HPDE6-E6E7 (cell line): ENCODE measurements around the gene CCDC33.

Experiments
- DNase-seq: peaks from one replicate; pipeline ENCODE4 v3.0.0; 2011; ENCODE audit warnings: missing footprints; ENCODE audit errors: extremely low spot score

The CCDC33 gene

DNA sequence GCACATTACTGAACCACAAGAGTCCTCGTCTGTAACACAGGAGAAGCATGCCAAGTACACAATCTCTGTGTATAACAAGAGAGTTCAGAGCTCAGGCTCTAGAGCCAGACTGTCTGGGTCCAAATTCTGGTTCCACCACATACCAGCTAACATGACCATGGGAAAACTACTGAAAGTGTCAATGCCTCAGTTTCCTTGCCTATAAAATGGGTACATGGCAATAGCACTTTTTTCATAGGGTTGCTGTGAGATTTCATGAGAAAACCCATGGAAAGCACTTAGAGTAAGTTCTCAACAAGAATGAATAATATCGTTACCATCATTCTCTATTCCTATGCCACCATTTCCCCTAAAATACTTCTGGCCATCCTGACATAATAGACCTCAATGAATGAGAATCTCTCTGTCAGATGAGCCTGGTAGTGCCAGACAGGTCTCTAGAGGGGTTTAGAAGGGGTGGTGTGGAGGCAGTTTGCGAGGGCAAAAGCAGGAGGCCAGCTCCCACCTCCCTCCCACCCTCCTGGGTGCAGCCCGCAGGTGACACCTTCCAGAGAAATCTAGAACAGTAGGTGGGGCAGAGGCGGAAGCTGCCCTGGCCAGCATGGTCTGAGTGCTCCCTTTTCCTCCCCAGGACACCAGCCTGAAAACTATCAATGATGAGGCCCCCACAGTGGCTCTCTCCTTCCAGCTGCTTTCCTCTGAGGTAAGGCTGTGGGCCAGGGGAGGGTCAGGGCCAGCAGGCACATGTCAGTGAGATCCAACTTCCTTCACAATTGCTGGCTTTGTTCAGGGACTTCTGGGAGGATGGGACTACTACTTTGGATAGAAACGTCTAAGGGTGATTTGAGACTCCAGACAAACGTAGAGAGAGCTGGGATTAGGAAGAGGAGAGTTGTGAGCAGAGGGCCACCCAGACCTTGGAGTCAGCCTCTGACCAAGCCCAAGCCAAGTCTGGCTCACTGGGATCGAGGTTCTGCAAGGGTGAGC is 45.3 kb downstream of the CCDC33 start:
- no peak for DNase-seq

DNA sequence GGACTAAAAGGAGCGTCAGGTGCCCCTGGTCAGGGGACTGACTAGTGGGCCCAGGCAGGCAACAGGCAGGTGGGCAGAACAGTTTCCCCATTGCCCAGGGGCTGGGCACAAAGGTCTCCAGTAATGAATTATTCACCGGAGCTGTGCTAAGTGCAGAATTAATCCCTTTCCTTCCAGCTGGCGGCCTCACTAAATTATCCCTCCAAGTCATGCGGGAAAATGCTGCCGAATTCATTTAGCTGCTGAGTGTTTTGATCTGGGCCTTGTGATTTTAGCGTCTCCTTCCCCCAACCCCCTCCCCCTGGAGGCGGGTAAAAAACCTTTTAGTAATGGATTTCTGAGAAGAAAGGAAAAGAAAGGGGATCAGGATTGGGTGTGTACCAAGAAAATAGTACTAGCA is 47.2 kb downstream of the CCDC33 start:
- no peak for DNase-seq

DNA sequence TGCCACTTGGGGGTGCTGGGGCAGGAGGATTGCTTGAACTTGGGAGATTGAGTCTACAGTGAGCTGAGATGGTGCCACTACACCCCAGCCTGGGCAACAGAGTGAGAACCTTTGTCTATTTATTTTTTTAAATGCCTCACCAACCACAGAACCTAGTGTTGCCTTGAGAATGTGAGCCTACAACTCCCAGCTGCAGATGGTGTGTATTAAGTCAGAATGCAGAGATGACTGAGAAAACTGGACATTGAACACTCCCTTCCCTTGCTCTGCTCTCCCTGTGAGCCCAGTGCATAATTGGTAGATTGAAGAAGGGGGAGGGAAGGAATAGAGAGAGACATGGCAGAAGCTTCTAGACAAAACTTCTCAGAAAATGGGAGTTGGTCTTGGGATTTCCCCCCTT is 53.5 kb downstream of the CCDC33 start:
- DNase-seq: no peak

DNA sequence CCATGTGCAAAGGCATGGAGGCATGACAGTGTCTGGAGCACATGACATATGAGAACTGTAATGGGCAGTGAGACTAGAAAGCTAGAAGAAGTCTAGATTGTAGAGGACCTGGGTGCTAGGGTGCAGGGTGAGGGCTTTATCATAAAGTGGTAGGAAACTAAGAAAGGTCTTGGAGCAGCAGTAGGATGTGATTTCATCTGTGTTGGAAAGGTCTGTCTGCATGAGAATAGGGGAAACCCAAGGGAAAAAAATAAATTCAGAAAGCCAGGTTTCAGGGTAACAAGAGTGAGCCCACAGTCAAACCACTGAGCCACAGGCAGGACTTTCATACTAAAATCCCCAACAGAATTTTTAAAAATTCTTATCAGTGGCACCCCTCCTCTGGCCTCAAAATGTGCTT is 54.5 kb downstream of the CCDC33 start:
- DNase-seq: no peak

DNA sequence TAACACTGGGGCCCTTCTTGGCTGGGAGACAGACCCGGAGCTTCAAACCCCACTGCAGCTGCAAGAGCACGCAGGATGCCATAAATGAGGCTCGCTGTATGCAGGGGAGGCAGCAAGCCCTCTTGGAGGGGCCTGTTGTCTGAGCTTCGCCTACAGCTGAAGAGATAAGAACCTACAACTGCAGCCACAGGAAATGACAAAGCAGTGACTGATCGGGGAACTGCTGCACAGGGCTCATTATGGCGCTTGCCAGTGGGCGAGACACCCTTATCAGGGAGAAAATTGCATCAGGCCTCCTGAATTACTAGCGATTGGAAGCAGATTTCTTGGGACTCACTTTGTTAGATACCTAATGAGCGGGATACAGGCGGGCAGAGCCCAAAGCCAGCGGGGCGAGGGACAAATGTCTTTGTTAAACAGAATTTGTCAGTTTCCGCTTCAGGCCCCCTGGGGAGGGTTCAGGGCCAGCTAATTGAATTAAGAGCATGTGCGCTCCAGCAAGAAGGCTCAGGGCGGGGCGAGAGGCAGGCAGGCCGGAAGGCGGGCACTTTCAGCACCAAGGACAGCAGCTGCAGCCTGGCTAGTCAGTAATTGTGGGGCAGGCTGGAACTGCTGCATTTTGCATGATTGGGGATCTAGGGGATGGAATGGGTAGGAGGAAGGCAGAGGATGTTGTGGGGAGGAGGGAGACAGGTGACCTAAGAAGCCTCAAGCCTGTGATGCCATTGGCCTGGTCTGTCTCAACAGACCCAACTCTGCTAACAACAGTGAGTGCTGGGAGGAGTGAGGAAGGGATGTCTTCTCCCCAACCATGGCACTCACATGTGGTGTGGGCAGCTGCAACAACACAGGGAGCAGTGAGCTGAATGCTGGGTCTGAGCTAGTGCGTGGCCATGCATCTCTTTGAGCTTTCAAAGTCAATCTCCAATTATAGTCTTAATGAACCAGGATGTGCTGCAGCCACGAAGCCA is 55.3 kb downstream of the CCDC33 start:
- peak; percentile 79 for DNase-seq

DNA sequence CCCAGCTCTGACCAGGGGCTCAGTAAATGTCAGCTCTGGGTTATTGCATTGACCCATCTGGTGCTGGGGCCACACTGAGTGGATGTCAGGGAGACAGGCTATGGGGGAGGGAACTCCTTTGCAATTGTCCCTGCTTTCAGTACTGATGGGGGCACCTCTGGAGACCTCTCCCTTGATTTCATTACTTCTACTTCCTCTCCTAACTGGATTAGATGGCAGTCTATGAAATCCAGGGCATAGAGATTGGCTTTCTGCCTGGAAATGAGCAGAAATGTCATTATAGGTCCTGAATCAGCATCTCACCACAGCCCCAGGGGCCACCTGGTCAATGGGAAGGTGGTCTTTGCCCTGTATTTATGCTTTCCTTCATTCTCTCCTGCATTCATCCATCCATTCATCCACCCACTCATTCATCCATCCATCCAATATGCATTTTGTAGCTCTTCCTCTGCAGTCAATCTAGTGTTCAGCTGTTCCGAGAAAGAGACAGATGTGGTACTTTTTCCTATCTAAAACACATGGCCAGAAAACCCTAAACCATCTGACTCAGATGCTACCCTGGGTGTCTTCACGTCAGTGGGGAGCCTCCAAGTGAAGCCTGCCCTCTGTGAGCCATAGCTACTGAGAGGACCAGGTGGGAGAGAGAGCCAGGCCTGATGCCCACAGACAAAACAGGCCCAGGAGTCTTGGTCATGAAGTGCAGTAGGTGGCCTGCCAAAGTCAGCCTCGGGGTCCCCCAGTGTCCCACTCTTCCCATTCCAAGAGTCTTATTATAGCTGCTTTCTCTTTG is 57.1 kb downstream of the CCDC33 start:
- DNase-seq: no peak

DNA sequence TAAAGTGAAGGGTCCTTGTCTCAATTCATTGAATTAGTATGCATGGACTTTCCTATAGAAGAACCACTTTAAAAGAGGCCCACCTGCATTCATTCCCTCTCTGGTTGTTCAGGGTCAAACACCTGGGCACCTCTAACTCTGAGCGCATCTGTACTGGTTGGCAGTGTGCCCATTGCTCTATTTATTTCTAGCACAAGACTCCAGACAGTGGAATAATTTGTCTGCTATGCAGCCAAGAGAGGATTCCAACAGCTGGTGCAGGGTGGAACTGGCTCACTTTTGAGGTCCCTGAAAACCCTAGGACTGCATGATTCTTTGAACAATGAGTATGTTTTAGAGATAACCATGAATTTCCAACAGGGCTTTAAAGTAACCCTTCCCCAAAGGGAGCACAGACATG is 57.9 kb downstream of the CCDC33 start:
- DNase-seq: no peak

DNA sequence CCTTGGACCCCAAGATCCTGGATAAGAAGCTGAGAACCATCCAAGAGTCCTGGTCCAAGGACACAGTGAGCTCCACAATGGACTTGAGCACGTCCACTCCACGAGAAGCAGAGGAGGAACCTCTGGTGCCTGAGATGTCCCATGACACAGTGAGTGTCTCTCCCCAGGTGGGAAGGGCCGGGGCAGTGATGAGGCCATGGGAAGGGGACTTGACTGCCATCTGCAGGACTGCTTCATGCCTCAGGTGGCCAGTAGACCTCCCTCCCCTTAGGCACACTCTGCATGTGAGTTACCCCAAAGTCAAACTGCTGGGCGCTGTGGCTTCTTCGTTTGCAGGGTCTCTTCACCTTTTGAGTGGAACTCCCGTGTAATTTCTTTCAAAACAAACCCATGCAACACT is 59.7 kb downstream of the CCDC33 start:
- DNase-seq: no peak

DNA sequence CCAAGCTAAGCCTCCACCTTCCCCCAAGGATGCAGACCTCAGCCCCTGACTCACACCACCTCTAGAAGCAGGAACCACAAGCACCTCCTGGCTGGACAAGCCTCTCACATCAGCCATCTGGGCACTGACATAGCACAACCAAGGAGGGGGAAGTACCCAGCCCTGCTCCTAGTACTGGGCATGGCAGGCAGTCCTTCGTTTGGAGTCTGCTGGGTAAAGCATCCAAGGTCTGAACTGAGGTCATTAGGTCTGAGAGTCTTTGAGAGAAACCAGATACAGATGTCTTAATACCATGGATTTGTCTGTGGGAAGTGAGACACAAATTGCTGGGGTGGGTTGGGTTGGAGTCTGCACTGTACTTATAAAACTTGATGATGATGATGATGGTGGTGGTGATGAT is 61.8 kb downstream of the CCDC33 start:
- no peak for DNase-seq

DNA sequence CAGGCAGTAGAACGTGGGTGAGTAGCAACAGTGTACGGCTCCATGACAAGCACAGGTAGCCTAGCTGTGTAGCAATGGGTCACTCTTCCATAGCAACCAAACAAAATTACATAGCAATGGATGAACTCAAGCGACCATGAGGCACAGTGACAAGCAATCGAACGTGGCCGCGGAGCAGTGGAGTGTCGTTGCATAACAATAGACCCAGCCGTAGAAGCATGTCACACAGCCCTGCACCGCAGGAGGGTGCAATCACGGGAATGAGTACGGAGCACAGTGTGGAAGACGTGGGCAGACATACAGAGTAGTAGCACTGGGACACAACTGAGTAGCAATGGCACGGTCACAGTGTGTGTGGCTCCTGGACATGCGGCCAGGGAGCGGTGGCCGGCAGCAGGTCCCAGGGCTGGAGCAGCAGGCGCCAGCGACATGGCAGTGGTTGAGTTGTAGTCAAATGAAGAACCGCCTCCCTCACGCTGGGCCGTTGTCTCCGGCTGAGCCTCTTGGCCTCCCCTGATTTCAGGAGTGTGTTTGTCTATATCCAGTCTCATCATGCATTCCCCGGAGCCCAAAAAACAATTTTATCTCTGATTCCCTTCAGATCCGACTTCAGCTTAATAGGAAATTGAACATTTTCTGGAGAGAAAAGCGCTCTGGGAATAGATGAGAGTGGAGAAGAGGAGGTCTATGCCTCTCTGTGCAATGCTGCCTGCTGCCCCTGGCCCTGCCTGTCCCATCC is 64.1 kb downstream of the CCDC33 start:
- no peak for DNase-seq

DNA sequence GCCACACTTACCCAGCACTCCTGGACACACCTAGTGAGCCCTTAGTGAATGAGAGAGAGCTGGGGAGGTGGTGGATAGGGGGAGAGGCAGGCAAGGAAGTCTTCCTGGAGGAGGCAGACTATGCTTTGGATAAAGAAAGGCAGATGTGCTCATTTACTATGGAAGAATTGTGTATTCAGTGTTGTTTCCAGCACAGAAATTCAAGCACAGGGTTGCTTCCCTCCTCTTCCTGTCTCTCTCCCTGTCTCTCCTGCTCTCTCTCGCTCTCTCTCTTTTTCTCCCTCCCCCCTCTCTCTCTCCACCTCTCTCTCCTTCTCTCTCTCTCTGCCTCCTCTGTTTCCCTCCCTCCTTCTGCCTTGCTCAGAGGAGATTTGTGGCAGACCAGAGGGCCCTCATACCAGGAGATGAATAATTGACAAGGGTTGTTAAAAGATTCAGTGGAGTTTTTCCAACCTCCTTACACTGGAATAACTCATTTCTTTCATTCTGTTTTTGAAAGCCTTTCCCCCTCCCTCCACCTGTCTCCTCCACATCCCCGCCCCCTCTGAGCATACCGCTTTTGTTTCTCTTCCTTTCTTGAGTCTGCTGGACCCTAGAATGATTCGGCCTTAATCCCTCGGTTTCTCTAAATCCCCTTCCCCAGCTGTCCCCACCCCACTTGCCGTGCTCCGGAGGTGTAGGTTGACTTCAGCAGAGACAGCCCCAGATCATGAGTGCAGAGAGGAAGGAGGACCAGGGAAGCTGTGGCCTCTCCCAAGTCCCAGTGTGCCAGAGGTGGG is 65.6 kb downstream of the CCDC33 start:
- DNase-seq: no peak

DNA sequence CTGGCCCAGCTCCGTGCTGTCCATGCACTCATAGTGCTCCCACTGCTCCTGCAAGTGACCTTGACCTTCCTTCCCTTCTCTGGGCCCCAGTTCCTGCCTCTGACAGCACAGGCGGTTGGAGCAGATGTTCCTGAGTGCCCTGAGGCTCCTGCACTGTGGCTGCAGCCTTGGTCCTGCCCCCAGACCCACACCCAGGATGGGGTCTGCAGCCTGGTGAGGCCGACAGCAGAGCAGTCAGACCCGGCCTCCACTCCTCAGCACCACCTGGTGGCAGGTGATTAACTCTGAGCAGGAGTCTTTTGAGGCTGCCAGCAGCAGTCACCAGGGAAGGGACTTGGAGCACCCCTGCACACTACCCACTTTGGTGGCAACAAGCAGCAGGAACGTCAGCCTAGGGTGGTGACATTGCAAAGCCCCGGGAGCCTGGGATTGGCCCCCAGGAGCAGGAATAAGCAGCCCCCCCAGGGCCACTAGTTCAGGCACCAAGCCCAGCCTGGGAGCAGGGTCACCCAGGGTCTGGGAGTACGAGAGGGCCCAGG is 66.8 kb downstream of the CCDC33 start:
- peak; percentile 31 for DNase-seq

DNA sequence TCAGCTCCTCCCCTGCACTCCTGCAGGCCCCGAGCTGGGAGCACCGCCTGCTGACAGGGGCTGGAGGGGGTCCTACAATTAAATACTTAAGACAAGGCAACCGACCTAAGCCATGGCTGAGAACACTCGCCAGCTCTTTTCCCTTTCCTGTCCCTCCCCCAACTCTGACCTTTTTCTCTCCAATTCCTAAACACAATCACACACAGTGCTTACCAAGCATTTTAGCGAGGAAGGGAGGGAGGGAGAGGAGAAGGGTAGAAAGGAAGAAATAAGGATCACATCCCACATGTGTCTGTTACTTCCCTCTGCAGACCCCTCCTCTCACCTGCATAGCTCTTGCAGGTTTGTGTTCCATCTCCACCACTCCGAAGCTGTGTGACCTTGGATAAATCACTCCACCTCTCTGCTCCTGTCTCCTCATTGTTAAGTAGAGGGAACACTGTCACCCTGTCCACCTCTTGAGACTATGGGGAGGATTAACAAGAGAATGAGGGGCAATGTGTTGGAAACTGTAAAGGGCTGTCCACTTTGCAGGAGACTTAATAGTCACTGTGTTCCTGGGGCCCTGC is 67.7 kb downstream of the CCDC33 start:
- no peak for DNase-seq

DNA sequence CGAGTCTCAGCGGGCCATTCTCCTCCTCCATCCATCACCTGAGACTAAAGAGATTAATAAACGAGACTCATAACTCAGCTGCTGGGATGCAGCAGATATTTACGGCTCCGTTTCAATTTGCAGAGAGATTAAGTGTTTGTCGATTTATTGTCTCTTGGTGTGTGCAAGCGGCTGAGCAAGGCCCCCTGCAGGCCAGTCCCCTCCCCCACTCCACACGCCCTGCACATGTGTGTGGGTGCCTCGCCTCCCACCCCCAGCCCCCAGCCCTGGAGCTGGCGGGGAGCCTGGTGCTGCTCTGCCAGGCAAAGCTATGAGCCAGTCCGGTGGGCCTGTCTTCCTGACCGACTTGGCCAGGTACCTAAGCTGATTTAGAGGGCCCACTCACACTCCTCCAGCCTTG is 68.3 kb downstream of the CCDC33 start:
- no peak for DNase-seq

DNA sequence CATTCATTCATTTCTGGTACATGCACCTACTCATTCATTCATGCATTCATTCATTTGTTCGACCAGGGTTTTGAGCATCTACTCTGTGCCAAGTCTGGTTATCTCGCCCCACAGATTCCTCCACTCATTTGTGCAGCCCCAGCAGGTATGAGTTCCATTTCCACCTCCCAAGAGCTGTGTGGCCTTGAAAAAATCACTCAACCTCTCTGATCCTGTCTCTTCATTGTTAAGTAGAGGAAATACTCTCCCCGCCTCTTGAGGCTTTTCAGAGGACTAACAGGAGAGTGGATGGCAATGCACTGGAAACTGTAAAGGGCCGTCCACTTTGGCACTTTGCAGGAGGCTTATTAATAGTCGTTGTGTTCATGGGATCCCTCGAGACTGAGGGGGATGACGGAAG is 69.6 kb downstream of the CCDC33 start:
- no peak for DNase-seq

DNA sequence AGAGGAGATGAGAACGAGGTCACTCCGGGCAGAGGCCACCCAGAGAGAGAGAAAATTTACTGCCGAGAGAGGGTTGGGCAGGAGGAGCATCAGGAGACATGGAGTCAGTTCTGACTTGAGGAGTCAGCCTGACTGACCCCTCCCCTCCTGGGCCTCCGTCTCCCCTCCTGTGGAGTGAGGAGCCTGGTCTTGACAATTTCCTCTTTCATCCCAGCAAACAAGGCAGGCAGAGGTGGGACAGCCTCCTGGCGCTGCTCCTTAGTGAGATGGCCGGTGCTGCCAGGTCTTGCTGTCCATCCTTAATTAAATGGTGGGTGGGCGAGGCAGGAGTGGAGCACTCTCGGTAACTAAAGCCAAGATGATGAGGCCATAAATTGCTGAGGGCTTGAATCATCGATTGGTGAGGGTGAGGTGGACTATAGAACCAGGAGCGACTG is 70.7 kb downstream of the CCDC33 start:
- no peak for DNase-seq

DNA sequence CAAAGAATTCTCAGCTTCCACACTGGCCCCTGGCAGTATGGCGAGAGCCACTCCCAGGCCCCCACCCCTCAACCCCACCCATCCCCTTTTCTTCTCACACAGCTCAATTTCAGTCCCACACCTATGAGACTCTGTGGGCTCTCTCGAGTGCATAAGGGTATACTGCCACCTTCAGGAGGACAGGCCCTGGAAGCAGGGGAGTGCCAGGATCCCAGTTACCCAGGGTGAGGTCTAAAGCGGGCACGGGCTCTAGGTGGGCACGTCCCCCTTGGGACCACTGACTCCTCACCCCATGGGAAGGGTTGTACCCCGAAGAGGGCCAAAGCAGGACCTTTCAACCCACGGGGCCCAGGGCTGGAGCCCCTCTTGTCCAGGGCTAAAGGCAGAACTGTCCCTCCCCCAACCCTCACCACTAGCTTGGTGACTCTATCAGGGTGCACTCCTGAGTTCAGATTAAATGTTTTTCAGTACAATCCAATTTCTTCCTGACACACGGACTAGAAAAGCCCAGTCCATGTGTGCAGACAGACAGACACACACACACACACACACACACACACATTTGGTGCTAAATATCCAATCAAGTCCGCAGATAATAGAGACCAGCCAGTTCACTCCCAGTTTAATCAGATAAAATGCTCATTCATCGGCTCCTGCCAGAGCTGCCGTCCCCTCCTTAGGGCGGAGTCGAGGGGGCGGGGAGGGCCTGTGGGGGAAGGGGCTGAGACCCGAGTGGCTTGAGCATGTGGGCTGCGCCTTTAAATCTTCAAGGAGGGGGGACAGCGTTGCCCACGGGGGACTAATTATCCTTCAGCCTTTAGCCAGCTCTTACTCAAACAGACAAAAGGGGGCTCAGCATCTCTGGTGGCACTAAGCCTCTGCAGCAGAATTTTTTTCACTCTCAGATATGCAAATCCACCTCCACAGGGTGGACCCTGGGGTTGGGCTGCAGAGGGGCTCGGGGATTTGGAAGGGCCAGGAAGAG is 72.0 kb downstream of the CCDC33 start:
- peak; percentile 84 for DNase-seq

DNA sequence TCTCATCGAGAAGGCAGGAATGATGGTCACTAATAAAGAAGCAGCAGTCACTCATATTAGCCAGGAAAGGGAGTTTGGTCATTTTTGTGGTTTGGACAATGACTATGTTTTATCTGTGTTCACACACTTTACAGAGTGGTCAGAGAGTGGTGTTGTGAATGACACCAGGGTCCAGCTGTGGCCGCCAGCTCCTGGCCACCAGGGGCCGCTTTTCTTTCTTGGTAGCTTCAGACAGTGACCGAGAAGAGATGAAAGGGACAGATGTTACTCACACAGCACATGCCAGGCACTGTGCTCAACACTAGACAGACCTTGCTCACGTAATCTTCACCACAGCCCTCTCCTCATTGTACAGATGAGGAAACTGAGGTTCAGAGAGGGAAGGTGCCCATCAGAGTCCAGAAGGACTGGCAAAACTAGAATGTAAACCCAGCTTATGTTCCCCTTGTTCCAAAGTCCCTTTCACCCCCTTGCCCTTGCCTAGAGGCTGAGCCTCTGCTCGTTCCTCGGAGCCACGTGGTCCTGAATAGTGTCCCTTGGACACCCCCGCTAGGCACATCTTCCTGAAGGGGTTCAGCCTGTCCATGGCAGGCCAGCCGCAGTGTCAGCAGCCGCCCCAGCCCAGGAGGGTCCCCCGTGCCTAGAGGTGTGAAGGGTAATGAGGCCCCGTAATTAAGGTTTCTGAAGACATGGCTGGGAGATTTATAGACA is 75.8 kb downstream of the CCDC33 start:
- DNase-seq: no peak
